Measurements from ENCODE around the gene GARIN3.

GARIN3 gene

GRCh38 chr5:157143127-157143971 is 22.7 kb downstream of the GARIN3 start:
- DNase-seq (ENCODE audit: low read depth): peak; percentile 36
- peak overlapping the region; percentile 94 for H3K4me3 ChIP-seq (ENCODE audit: low read depth, low read length)
- TF ChIP-seq, protein P1, sequence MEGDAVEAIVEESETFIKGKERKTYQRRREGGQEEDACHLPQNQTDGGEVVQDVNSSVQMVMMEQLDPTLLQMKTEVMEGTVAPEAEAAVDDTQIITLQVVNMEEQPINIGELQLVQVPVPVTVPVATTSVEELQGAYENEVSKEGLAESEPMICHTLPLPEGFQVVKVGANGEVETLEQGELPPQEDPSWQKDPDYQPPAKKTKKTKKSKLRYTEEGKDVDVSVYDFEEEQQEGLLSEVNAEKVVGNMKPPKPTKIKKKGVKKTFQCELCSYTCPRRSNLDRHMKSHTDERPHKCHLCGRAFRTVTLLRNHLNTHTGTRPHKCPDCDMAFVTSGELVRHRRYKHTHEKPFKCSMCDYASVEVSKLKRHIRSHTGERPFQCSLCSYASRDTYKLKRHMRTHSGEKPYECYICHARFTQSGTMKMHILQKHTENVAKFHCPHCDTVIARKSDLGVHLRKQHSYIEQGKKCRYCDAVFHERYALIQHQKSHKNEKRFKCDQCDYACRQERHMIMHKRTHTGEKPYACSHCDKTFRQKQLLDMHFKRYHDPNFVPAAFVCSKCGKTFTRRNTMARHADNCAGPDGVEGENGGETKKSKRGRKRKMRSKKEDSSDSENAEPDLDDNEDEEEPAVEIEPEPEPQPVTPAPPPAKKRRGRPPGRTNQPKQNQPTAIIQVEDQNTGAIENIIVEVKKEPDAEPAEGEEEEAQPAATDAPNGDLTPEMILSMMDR (conservative IDR thresholded peaks at IDR 0.05; ENCODE audit: low read depth, low read length): no peak

DNA sequence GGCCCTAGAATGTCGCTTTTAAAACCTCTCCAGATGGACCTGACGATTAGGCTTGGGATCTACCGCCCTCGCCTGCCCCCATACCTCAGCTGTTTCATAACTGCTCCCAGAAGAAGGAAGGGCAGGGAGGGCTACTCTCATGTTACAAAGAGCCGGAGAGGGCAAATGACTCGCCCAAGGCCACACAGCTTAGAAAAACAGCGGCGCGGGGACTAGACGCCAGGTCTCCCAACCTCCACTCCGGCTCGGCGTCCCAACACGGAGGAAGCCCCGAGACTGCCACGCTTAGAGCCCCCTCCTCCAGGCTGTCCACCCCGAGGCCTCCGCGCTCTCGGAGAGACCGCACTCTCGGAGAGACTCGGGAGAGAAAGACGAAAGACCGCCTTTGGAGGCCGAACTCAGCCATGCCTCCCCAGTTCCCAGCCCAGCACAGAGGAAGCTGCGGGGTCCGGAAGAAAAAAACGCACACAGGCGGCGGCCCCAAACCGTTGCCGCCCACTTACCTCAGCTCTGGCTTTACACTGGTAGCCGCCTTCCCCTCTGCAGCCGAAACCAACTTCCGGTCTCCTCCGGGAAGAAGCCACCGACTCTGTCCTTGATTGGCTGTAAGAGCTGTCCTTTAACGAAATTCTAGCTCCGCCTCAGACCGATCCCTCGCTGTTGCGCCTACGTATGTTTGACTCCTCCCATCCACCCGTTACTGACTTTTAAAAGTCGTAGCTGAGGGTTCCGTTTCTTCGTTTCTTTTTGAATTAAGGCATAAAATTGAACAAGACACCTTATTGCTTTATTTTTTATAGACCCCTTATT is 23.5 kb downstream of the GARIN3 start, which contains the start of gene MED7:
TSS of gene MED7 (minus strand) at position 549 of the 810 bp plus-strand sequence. CDS start 3,434 bp downstream, outside the sequence.
- H3K4me3 ChIP-seq (ENCODE audit: low read depth, low read length): peak within 1 kb of the TSS; percentile 94
- DNase-seq (ENCODE audit: low read depth): peak; percentile 100
- TF ChIP-seq, protein P1 (conservative IDR thresholded peaks at IDR 0.05; ENCODE audit: low read depth, low read length): no peak

GRCh38 chr5:157137691-157138090 is 28.4 kb downstream of the GARIN3 start:
- TF ChIP-seq, protein P1 (conservative IDR thresholded peaks at IDR 0.05; ENCODE audit: low read depth, low read length): no peak
- no peak for DNase-seq (ENCODE audit: low read depth)

DNA sequence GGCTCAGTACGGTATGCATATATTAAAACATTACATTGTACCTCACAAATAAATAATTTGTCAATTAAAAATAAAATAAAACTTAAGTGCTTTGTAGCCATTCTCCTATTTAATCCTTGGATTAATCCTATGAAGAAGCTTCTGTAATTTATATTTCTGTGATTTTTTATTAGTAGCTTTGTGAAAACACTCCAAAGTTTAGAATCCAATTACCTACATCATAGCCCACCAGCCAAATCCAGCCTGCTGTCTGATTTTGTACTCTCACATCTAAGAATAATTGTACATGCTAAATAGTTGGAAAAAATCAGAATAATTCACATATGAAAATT is 33.8 kb downstream of the GARIN3 start:
- no peak for DNase-seq (ENCODE audit: low read depth)
- H3K4me3 ChIP-seq (ENCODE audit: low read depth, low read length): no peak overlapping the region
- TF ChIP-seq, protein P1 (conservative IDR thresholded peaks at IDR 0.05; ENCODE audit: low read depth, low read length): no peak

More at GRCh38 chr5:157137691-157138090, 28.4 kb downstream of the GARIN3 start:
- H3K4me3 ChIP-seq (ENCODE audit: low read depth, low read length): no peak overlapping the region

GRCh38 chr5:157130925-157131324 is 35.1 kb downstream of the GARIN3 start:
- DNase-seq (ENCODE audit: low read depth): no peak
- H3K4me3 ChIP-seq (ENCODE audit: low read depth, low read length): no peak overlapping the region
- TF ChIP-seq, protein P1 (conservative IDR thresholded peaks at IDR 0.05; ENCODE audit: low read depth, low read length): no peak

- DNase-seq (ENCODE audit: low read depth): no peak
- H3K4me3 ChIP-seq (ENCODE audit: low read depth, low read length): no peak overlapping the region
- TF ChIP-seq, protein P1 (conservative IDR thresholded peaks at IDR 0.05; ENCODE audit: low read depth, low read length): no peak
Observed at GRCh38 chr5:157121709-157122108, 44.4 kb downstream of the GARIN3 start.

All from choroid plexus epithelial cell (primary cell).